OCI-LY3 (cell line): ENCODE measurements around the gene SCYL3.

ENCODE experiments used
- EZH2phosphoT487 ChIP-seq: fragments of 200-600 bp; shearing (Covaris generic); IDR thresholded peaks from 2 replicates; pipeline ENCODE4 v1.6.1; 2018; ENCODE audit warnings: antibody characterized with exemption, mixed run types, low read depth
- TF ChIP-seq, protein P1 (sequence below): fragments of 200-600, 300-600 bp; sonication (generic); IDR thresholded peaks from 2 replicates; pipeline ENCODE4 v1.5.1; 2014; ENCODE audit warnings: antibody characterized with exemption, low read length, low read depth

DNA sequence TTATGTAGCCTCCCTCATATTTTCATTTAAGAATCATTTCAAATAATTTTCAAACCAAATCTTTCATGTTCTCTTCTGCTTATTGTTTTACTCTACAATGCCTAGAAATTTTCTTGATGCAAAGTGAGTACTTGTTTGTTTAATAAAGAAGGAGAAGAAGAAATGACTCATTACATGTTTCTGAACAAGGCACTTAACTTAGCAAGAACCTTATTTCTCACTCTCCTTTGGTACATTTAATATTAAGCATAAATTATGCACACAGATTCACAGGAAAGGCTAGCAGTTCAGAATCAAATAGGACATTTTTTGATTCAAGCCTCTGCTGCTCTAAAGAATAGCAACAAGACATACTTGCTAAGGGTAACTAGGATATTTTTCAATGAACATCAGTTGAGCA is 9.1 kb downstream of the SCYL3 start:
- TF ChIP-seq, protein P1, sequence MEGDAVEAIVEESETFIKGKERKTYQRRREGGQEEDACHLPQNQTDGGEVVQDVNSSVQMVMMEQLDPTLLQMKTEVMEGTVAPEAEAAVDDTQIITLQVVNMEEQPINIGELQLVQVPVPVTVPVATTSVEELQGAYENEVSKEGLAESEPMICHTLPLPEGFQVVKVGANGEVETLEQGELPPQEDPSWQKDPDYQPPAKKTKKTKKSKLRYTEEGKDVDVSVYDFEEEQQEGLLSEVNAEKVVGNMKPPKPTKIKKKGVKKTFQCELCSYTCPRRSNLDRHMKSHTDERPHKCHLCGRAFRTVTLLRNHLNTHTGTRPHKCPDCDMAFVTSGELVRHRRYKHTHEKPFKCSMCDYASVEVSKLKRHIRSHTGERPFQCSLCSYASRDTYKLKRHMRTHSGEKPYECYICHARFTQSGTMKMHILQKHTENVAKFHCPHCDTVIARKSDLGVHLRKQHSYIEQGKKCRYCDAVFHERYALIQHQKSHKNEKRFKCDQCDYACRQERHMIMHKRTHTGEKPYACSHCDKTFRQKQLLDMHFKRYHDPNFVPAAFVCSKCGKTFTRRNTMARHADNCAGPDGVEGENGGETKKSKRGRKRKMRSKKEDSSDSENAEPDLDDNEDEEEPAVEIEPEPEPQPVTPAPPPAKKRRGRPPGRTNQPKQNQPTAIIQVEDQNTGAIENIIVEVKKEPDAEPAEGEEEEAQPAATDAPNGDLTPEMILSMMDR = no peak
- no peak for TF ChIP-seq EZH2phosphoT487
